Activated naive CD8-positive, alpha-beta T cell treated with anti-CD3 and anti-CD28 coated beads, Interleukin-2, amount 50 U/mL, for 24 hours (primary cell): Measurements from ENCODE around the gene LSG1.

Experiments
- ATAC-seq: fragments of 150-1000 bp; cut with Tn5 transposase; one replicate; pipeline ENCODE4 v1.10.0; 2021
- DNase-seq: peaks from one replicate; pipeline ENCODE4 v3.0.0; 2021
- H3K27ac Mint-ChIP-seq: one replicate; pipeline ENCODE4 v1.8.0; 2021; ENCODE audit warnings: mild to moderate bottlenecking, mixed read lengths
- H3K27me3 Mint-ChIP-seq: one replicate; pipeline ENCODE4 v1.8.0; 2021; ENCODE audit warnings: mixed read lengths
- H3K36me3 Mint-ChIP-seq: one replicate; pipeline ENCODE4 v1.8.0; 2021; ENCODE audit warnings: low read depth, mixed read lengths
- H3K4me1 Mint-ChIP-seq: one replicate; pipeline ENCODE4 v1.8.0; 2021; ENCODE audit warnings: mixed read lengths
- H3K4me3 Mint-ChIP-seq: one replicate; pipeline ENCODE4 v1.8.0; 2021; ENCODE audit warnings: mild to moderate bottlenecking, moderate library complexity, mixed read lengths
- H3K9me3 Mint-ChIP-seq: one replicate; pipeline ENCODE4 v1.8.0; 2021; ENCODE audit warnings: mixed read lengths

Gene LSG1

GRCh38 chr3:194622621-194623340 is 49.2 kb downstream of the LSG1 start:
- ATAC-seq: no peak
- Mint-ChIP-seq H3K27me3 (no peaks in the 10 kb centered on the region), H3K27ac (no peak overlapping the region), H3K4me1 (no peaks in the 10 kb centered on the region), H3K9me3 (no peaks in the 10 kb centered on the region), H3K4me3 (no peak overlapping the region), H3K36me3 (no peaks in the 10 kb centered on the region)
- DNase-seq: no peak

GRCh38 chr3:194621947-194622346 is 50.0 kb downstream of the LSG1 start:
- Mint-ChIP-seq H3K27me3 (no peaks in the 10 kb centered on the region), H3K4me1 (no peaks in the 10 kb centered on the region), H3K36me3 (no peaks in the 10 kb centered on the region), H3K4me3 (no peak overlapping the region), H3K9me3 (no peaks in the 10 kb centered on the region), H3K27ac (no peak overlapping the region)
- no peak for ATAC-seq
- DNase-seq: no peak

- Mint-ChIP-seq H3K27me3 (no peaks in the 10 kb centered on the region), H3K9me3 (no peaks in the 10 kb centered on the region), H3K27ac (no peak overlapping the region), H3K4me1 (no peaks in the 10 kb centered on the region), H3K36me3 (no peaks in the 10 kb centered on the region), H3K4me3 (no peak overlapping the region)
- DNase-seq (no peak), ATAC-seq (no peak)
Observed at GRCh38 chr3:194620196-194620595, 51.8 kb downstream of the LSG1 start.

GRCh38 chr3:194619741-194620140 is 52.2 kb downstream of the LSG1 start:
- ATAC-seq (no peak), DNase-seq (no peak)
- H3K9me3 Mint-ChIP-seq: no peaks in the 10 kb centered on the region
- no peak overlapping the region for H3K27ac Mint-ChIP-seq
- H3K27me3 Mint-ChIP-seq: no peaks in the 10 kb centered on the region
- no peaks in the 10 kb centered on the region for H3K36me3 Mint-ChIP-seq
- no peaks in the 10 kb centered on the region for H3K4me1 Mint-ChIP-seq
- H3K4me3 Mint-ChIP-seq: no peak overlapping the region

- no peak overlapping the region for H3K27ac Mint-ChIP-seq
- DNase-seq (no peak), ATAC-seq (no peak)
- H3K36me3 Mint-ChIP-seq: no peaks in the 10 kb centered on the region
- H3K4me1 Mint-ChIP-seq: no peaks in the 10 kb centered on the region
- H3K27me3 Mint-ChIP-seq: no peaks in the 10 kb centered on the region
- H3K9me3 Mint-ChIP-seq: no peaks in the 10 kb centered on the region
- no peak overlapping the region for H3K4me3 Mint-ChIP-seq
Observed at GRCh38 chr3:194618858-194619608, 53.0 kb downstream of the LSG1 start.

- Mint-ChIP-seq H3K36me3 (no peaks in the 10 kb centered on the region), H3K27me3 (no peaks in the 10 kb centered on the region), H3K4me1 (no peaks in the 10 kb centered on the region), H3K27ac (no peak overlapping the region), H3K9me3 (no peaks in the 10 kb centered on the region), H3K4me3 (no peak overlapping the region)
- no peak for ATAC-seq
- DNase-seq: no peak
Observed at GRCh38 chr3:194617827-194618226, 54.2 kb downstream of the LSG1 start.

GRCh38 chr3:194617143-194617671 is 54.8 kb downstream of the LSG1 start:
- DNase-seq (no peak), ATAC-seq (no peak)
- Mint-ChIP-seq H3K27ac (no peak overlapping the region), H3K27me3 (no peaks in the 10 kb centered on the region), H3K36me3 (no peaks in the 10 kb centered on the region), H3K4me1 (no peaks in the 10 kb centered on the region), H3K4me3 (no peak overlapping the region), H3K9me3 (no peaks in the 10 kb centered on the region)

GRCh38 chr3:194615226-194615625 is 56.8 kb downstream of the LSG1 start:
- H3K27ac Mint-ChIP-seq: no peak overlapping the region
- H3K36me3 Mint-ChIP-seq: no peaks in the 10 kb centered on the region
- no peak for DNase-seq
- no peak overlapping the region for H3K4me3 Mint-ChIP-seq
- H3K9me3 Mint-ChIP-seq: no peaks in the 10 kb centered on the region
- no peaks in the 10 kb centered on the region for H3K27me3 Mint-ChIP-seq
- ATAC-seq: no peak
- H3K4me1 Mint-ChIP-seq: no peaks in the 10 kb centered on the region

GRCh38 chr3:194612221-194612620 is 59.8 kb downstream of the LSG1 start:
- ATAC-seq: no peak
- no peaks in the 10 kb centered on the region for H3K4me1 Mint-ChIP-seq
- no peaks in the 10 kb centered on the region for H3K36me3 Mint-ChIP-seq
- no peaks in the 10 kb centered on the region for H3K27me3 Mint-ChIP-seq
- H3K9me3 Mint-ChIP-seq: no peaks in the 10 kb centered on the region
- H3K4me3 Mint-ChIP-seq: no peak overlapping the region
- no peak overlapping the region for H3K27ac Mint-ChIP-seq
- no peak for DNase-seq

- ATAC-seq: no peak
- no peaks in the 10 kb centered on the region for H3K27me3 Mint-ChIP-seq
- H3K4me1 Mint-ChIP-seq: no peaks in the 10 kb centered on the region
- H3K36me3 Mint-ChIP-seq: no peaks in the 10 kb centered on the region
- no peak overlapping the region for H3K4me3 Mint-ChIP-seq
- no peak for DNase-seq
- no peak overlapping the region for H3K27ac Mint-ChIP-seq
- no peaks in the 10 kb centered on the region for H3K9me3 Mint-ChIP-seq
Observed at GRCh38 chr3:194610689-194611088, 61.3 kb downstream of the LSG1 start.

- H3K27ac Mint-ChIP-seq: no peak overlapping the region
- H3K27me3 Mint-ChIP-seq: no peaks in the 10 kb centered on the region
- no peaks in the 10 kb centered on the region for H3K4me1 Mint-ChIP-seq
- H3K36me3 Mint-ChIP-seq: no peaks in the 10 kb centered on the region
- no peaks in the 10 kb centered on the region for H3K9me3 Mint-ChIP-seq
- no peak for ATAC-seq
- no peak for DNase-seq
- no peak overlapping the region for H3K4me3 Mint-ChIP-seq
Observed at GRCh38 chr3:194609601-194610000, 62.4 kb downstream of the LSG1 start.

GRCh38 chr3:194608981-194609380 is 63.0 kb downstream of the LSG1 start:
- Mint-ChIP-seq H3K4me1 (no peaks in the 10 kb centered on the region), H3K36me3 (no peaks in the 10 kb centered on the region), H3K27me3 (no peaks in the 10 kb centered on the region), H3K9me3 (no peaks in the 10 kb centered on the region), H3K4me3 (no peak overlapping the region), H3K27ac (no peak overlapping the region)
- DNase-seq (no peak), ATAC-seq (no peak)

- H3K36me3 Mint-ChIP-seq: no peaks in the 10 kb centered on the region
- H3K4me3 Mint-ChIP-seq: no peak overlapping the region
- no peak for ATAC-seq
- no peaks in the 10 kb centered on the region for H3K27me3 Mint-ChIP-seq
- no peaks in the 10 kb centered on the region for H3K4me1 Mint-ChIP-seq
- DNase-seq: no peak
- no peaks in the 10 kb centered on the region for H3K9me3 Mint-ChIP-seq
- no peak overlapping the region for H3K27ac Mint-ChIP-seq
Observed at GRCh38 chr3:194607592-194608389, 64.2 kb downstream of the LSG1 start.

GRCh38 chr3:194606941-194607340 is 65.0 kb downstream of the LSG1 start:
- DNase-seq (no peak), ATAC-seq (no peak)
- Mint-ChIP-seq H3K4me3 (no peak overlapping the region), H3K27ac (no peak overlapping the region), H3K27me3 (no peaks in the 10 kb centered on the region), H3K4me1 (no peaks in the 10 kb centered on the region), H3K36me3 (no peaks in the 10 kb centered on the region), H3K9me3 (no peaks in the 10 kb centered on the region)

GRCh38 chr3:194606163-194606562 is 65.8 kb downstream of the LSG1 start:
- DNase-seq (no peak), ATAC-seq (no peak)
- H3K9me3 Mint-ChIP-seq: no peaks in the 10 kb centered on the region
- H3K27ac Mint-ChIP-seq: no peak overlapping the region
- no peak overlapping the region for H3K4me3 Mint-ChIP-seq
- no peaks in the 10 kb centered on the region for H3K4me1 Mint-ChIP-seq
- no peaks in the 10 kb centered on the region for H3K36me3 Mint-ChIP-seq
- no peaks in the 10 kb centered on the region for H3K27me3 Mint-ChIP-seq
